AG08395 (cell line): ENCODE results near the gene CRYBG3.
A peak's percentile ranks its signal among the peaks of the same experiment; 100 is the strongest.

Experiments
- DNase-seq: peaks from one replicate; pipeline ENCODE4 v3.0.0; 2012; ENCODE audit warnings: mixed read lengths, low spot score

CRYBG3 gene

DNA sequence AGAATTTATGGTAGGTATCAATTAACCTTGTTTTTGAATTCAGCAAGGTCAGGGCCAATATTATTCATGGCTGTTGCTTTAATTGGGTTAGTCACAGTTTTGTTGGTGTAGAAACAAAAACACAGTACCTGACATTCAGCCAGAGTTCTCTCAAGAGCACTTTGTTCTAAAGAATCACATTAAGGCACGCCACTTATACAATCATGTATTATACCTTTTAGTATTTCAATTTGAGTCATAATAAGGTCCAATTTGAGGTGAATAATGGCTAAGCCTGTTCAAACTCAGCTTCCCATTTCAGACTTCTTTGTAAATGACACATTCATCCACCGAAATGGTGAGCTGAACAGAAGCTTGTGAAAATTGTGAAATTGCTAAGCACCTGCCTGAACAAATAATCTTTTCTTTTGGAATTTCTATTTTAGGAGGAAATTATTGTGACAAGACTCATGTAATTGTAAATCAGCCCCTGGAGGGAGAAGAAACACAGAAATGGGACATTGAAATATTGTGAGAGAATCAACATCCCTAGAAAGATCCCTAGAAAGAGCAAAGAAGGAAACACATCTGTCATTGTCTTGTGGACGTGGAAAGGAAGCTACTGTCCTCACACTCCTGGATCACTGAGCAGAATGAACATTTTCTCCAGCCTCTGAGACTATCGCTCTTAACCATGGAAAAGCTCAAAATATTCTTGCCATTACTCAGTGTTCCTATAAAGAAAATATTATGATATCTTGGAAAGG is 121.2 kb downstream of the CRYBG3 start:
- no peak for DNase-seq

- no peak for DNase-seq
These were observed 126.7 kb downstream of the CRYBG3 start for GRCh38 chr3:97948351-97949109.

DNA sequence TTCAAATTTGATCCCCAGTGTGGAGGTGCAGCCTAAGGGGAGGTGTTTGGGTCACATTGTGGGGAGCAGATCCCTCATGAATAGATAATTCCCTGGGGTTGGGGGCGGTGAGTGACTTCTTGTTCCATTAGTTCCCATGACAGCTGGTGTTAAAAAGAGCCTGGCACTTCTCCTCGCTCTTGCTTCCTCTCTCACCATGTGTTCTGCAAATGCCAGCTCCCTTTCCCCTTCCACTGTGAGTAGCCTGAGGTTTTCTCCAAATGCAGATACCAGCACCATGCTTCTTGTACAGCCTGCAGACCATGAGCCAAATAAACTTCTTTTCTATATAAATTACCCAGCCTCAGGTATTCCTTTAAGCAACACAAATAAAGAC is 127.3 kb downstream of the CRYBG3 start:
- no peak for DNase-seq

DNA sequence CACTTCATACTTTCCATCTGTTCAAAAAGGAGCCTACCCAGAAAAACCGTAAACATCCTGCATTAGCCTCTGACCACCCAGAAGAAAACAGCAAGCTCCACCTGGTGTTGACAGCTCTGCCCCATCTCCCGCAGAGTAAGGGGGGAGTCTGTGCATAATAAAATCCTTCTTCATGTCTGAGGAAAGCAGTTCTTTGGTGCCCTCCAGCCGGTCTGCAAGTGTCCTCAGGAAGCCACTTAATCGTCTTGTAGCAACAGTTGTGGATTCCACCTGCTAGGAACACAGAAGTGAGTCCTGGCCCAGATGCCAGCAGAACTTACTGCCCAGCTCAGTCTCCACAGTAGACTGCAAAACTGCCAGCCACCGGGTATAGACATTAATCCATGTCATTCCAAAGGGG is 127.9 kb downstream of the CRYBG3 start:
- no peak for DNase-seq

- DNase-seq: no peak
These were observed 128.5 kb downstream of the CRYBG3 start for GRCh38 chr3:97950360-97950759.

DNA sequence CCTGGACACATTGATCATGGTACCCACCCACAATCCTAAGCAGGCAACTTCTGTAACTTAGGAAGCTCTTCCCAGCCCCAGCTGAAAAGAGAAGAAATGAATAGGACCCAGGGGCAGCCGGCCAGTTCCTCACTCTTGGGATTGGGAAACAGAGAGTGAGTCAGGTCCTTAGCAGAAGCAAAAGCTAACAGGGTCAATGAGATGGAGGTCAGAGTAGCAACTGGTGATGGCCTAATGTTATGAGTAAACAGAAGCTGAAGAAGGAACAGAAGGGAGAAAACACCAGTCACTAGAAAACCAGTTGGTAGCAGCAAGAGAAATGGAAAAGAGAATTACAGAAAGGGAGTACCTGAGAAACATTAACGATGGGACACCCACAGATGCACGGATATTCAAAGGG is 130.5 kb downstream of the CRYBG3 start:
- peak; percentile 53 for DNase-seq

DNA sequence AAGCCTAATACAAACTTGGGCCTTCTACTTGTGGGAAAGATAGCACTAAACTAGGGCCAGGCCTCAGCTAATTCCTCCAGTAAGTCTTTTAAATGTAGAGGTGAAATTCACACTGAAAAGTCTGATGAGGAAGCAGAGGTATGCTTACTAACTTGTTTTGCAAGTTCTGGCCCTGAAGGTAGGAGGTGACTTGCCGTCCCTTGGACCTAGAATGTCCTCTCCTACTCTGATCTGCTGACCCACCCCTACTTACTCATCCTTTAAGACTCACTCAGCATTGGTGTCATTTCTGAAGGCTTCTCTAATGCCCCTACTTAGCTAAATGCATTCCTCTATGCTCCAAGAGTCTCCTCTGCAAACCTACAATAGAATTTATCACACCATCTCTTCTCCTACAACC is 131.1 kb downstream of the CRYBG3 start:
- no peak for DNase-seq

DNA sequence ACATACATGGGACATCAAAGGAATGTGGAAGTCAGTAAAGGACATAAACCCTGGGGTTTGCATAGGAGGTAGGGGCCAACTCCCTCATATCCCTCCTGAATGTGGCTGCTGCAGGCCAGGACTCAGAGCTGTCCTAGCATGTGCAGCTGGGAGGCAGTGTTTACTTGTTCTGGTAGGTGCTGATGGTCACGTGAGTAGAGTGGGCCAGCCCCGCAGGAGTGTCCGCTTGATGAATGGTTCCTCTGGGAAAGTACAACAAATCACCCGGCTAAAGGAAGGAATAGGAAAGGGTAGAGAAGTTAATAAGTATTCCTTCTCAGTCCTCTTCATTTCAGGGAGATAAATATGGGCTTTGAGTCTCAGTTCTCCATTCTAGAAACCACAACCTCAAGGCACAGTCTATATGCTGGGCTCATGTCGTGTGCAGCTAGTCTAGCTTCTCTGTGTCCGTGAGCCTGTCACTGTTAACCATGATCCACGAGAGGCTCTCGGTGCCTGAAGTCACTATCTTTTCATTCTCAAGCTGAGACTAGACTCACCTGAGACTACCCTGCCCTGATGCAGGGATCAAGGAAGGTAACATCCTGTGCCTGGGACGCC is 132.5 kb downstream of the CRYBG3 start:
- DNase-seq: no peak

- DNase-seq: no peak
These were observed 134.2 kb downstream of the CRYBG3 start for GRCh38 chr3:97956051-97956450.

DNA sequence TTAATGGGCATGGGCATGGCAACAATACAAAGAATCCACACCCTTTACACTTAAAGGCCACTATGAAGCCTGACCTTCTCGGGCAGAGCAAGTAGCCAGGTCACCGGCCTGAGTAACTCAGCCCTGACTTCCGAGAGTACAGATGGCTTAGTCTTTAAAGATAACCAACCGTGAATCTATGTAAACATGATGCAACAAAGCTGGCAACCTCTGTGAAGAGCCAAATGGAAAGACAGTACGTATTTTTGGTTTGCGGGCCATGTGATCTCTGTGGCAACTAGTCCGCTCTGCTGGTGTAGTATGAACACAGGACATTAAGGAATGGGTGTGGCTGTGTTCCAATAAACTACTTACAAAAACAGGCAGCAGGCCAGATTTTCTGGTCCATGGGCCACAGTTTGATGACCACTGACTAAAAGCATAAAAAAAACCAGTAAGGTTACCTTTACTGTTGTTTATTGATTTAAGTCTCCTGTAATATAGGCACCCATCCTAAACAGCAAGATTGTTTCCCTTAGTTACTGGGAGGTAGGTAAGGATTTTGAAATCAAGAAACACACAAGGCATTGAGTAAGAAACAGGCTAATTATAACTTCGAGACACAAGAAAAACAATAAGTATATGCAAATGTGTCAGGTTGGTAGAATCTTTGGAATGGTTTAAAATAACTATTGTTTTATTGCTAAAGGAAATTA is 136.0 kb downstream of the CRYBG3 start:
- DNase-seq: no peak

- peak; percentile 9 for DNase-seq
These were observed 136.6 kb downstream of the CRYBG3 start for GRCh38 chr3:97958396-97958795.

DNA sequence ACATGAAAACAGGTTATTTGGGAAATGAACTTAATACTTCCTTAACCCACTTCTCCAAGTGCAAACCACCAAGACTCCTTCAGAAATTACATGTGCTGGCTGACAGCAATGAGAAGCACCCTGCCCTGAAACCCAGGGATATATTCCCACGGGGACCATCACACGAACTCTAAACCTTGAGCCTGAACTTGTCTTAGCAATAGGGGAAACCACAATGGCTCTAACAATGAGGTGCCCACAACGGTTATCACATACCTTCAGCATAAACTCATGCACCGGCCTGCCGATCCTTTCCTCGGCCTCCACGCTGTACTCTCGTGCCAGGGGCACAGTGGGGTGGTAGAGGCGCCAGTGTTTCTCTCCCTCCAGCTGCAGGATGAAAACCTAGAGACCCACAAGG is 137.0 kb downstream of the CRYBG3 start:
- DNase-seq: no peak

DNA sequence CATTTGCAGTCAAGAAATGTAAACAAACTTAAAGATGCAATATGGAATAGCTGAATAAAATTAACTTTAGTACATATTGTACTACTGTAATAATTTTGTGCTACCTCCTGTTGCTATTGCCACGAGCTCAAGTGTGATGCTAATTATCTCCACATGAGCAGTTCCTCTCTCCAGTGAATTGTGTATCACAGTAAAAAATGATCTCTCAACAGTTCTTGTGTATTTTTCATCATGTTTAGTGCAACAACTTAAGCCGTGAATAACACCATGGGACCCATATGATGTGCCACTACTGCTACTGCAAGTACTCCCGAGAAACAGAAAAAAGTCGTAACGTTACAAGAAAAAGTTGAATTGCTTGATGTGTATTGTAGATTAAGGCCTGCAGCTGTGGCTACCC is 138.1 kb downstream of the CRYBG3 start:
- no peak for DNase-seq

DNA sequence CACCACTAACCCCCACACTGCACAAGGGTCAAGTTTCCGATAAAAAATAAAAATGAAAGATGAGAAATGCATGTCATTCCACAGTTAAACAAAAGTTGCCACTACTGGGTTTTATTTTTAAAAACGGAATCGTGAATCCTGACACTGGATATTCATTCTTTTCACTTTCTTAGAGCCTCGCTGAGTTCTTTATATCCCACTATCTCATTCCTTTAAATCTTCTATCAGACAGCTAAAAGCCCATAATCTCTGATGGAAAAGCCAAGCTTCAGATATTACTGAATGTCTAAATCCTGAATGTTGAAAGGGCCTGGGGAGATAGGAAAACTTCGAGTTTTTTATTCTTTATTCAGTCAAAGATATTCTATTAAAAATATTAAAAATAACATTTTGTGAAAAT is 138.7 kb downstream of the CRYBG3 start:
- no peak for DNase-seq

DNA sequence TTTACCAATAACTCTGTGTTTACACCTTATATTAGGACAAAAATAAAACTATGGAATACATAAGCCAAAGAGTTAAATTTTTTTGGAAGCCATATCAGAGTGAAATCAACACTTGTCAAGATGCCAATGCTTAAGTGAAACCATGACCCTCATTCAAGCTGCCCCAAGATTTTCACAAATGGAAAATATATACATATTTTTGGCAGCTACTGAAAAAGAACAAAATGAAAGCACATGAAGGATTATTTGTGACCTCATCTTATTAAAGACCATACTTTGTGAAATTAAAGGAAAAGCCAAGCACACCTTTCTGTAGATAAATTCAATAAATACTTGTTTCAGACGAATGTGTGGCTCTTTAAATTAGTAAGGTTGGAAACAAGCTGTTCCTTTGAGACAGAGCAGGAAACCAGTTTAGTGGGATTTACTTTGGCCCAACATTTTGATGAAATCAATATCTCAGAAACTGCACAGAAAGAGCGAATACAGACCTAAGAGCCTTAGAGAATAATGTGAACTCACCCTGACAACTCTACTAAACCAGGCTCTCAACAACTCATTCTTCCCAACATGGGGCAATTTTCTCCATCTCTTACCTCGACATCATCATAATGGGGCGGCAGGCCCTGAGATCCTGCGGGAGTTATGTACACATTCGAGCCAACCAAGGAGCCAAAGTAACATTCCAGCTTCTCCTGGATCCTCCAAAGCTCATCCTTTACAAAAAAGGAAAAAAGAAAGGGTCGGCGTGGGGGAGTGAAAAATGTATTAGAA is 139.4 kb downstream of the CRYBG3 start:
- no peak for DNase-seq

- DNase-seq: no peak
These were observed 146.2 kb downstream of the CRYBG3 start for GRCh38 chr3:97967966-97968365.

- no peak for DNase-seq
These were observed 146.6 kb downstream of the CRYBG3 start for GRCh38 chr3:97968376-97968775.

DNA sequence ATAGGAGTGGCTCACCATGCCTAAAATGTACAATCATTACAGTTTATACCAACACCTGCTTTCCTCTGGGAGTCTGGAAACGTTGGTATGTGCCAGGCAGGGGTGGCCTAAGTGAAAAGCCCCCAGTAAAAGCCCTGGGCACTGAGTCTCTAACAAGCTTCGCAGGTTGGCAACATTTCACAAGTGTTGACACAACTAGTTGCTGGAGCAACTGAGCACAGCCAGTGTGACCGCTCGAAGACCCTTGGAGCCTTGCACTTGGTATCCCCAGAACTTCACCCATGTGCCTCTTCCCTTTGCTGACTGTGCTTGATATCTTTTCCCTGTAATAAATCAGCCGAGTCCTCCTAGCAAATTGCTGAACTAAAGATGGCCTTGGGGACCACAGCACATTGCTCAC is 147.7 kb downstream of the CRYBG3 start:
- no peak for DNase-seq

DNA sequence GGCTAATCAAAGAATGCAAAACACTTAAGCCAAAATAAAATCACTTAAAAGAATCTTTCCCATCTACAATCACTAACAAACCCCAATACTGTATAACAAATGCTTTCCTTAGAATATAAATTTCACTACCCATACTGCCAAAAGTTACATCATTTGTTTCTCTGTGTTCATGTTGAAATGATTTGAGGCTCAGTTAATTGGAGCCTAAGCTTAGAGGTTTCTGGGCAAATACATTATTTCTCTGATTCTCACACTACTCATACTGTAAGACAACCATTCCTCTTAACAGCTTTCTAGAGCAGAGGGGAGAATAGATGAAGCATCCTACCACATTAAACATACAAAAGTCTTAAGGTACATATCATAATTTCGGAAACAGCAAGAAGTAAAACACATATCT is 148.3 kb downstream of the CRYBG3 start:
- DNase-seq: no peak

- no peak for DNase-seq
These were observed 149.3 kb downstream of the CRYBG3 start for GRCh38 chr3:97970956-97971620.
